Measurements from ENCODE around the gene CBL. TPM values are rescaled to one million over a fixed set of nuclear protein-coding genes. Genes with fewer than 3 reads are reported as not detected.
"Not testable (repeated sequence)": the region's sequence is repeated elsewhere in the genome, so short reads cannot be mapped to it uniquely, and the experiment has no call there.

The CBL gene
- total and polyA plus RNA-seq, 3 donors from 2014 or later: 58.5 to 65.7 (median 59.3) TPM

DNA sequence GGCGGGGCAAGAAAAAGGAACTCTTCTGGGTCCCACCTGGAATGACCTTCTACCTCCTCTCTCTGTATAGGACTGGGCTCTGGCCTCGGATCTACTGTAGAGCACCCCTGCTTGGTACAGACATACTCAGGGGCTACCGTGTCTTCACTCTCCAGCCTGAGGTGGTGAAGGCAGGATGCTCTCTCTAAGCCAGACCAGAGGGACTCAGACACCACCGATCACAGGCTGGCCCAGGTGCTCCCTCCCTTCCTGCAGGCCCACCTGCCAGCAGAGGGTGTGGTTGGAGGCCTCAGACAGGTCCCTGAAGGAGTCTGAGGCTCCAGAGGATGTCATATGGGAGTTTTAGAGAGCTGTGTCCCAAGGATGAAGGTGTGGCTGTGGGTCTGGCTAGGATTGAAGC is 16.7 kb upstream of the CBL start:
- no peak overlapping the region for H3K27ac ChIP-seq
- H3K4me3 ChIP-seq: no peak overlapping the region
- no peaks in the 10 kb centered on the region for H3K9me3 ChIP-seq
- H3K4me1 ChIP-seq: no peaks in the 10 kb centered on the region
- no peak for DNase-seq
- H3K36me3 ChIP-seq (ENCODE audit: low read depth, missing control alignments): no peaks in the 10 kb centered on the region
- TF ChIP-seq POLR2A (IDR thresholded peaks at IDR 0.05) (no peak), CTCF (IDR thresholded peaks at IDR 0.05) (no peak)
- H3K27me3 ChIP-seq: no peaks in the 10 kb centered on the region
- intact Hi-C loops (cut with DNase I; ENCODE audit: low total_unique reads): loop anchor here (10.0 kb wide), 1 partner anchor 95 kb away; a partner anchor contains a TSS
- 84 to 95% methylated on average over 4 of the region's 4 CpGs for WGBS, 2 donors

GRCh38 chr11:119190531-119190930 is 15.6 kb upstream of the CBL start:
- no peaks in the 10 kb centered on the region for H3K4me1 ChIP-seq
- H3K27me3 ChIP-seq: no peaks in the 10 kb centered on the region
- TF ChIP-seq CTCF (IDR thresholded peaks at IDR 0.05) (no peak), POLR2A (IDR thresholded peaks at IDR 0.05) (no peak)
- no peaks in the 10 kb centered on the region for H3K36me3 ChIP-seq (ENCODE audit: low read depth, missing control alignments)
- no peaks in the 10 kb centered on the region for H3K9me3 ChIP-seq
- intact Hi-C loops (cut with DNase I; ENCODE audit: low total_unique reads): no loop called here
- WGBS, 2 donors: 79 to 86% methylated on average over 5 to 9 of the region's 9 CpGs
- no peak for DNase-seq
- no peak overlapping the region for H3K4me3 ChIP-seq
- H3K27ac ChIP-seq: no peak overlapping the region

GRCh38 chr11:119191265-119191664 is 14.9 kb upstream of the CBL start:
- H3K9me3 ChIP-seq; DNase-seq; H3K27ac ChIP-seq; intact Hi-C loops (cut with DNase I; ENCODE audit: low total_unique reads); H3K27me3 ChIP-seq; H3K36me3 ChIP-seq (ENCODE audit: low read depth, missing control alignments); H3K4me1 ChIP-seq; H3K4me3 ChIP-seq: not testable (repeated sequence)
- 95 to 96% methylated on average over 14 of the region's 14 CpGs for WGBS, 2 donors

GRCh38 chr11:119192111-119192510 is 14.0 kb upstream of the CBL start:
- DNase-seq: no peak
- no peaks in the 10 kb centered on the region for H3K27me3 ChIP-seq
- no peaks in the 10 kb centered on the region for H3K9me3 ChIP-seq
- 93 to 97% methylated on average over 3 of the region's 3 CpGs for WGBS, 2 donors
- no peaks in the 10 kb centered on the region for H3K4me1 ChIP-seq
- H3K27ac ChIP-seq: no peak overlapping the region
- no peak for TF ChIP-seq CTCF (IDR thresholded peaks at IDR 0.05)
- no peak for TF ChIP-seq POLR2A (IDR thresholded peaks at IDR 0.05)
- H3K36me3 ChIP-seq (ENCODE audit: low read depth, missing control alignments): no peaks in the 10 kb centered on the region
- H3K4me3 ChIP-seq: no peak overlapping the region
- intact Hi-C loops (cut with DNase I; ENCODE audit: low total_unique reads): no loop called here

GRCh38 chr11:119193001-119193400 is 13.1 kb upstream of the CBL start:
- H3K27me3 ChIP-seq: no peaks in the 10 kb centered on the region
- no peak overlapping the region for H3K4me3 ChIP-seq
- H3K4me1 ChIP-seq: no peaks in the 10 kb centered on the region
- no peak for TF ChIP-seq CTCF (IDR thresholded peaks at IDR 0.05)
- no peak for TF ChIP-seq POLR2A (IDR thresholded peaks at IDR 0.05)
- WGBS, 2 donors: 80 to 82% methylated on average over 5 of the region's 5 CpGs
- no peaks in the 10 kb centered on the region for H3K36me3 ChIP-seq (ENCODE audit: low read depth, missing control alignments)
- intact Hi-C loops (cut with DNase I; ENCODE audit: low total_unique reads): no loop called here
- no peak overlapping the region for H3K27ac ChIP-seq
- no peaks in the 10 kb centered on the region for H3K9me3 ChIP-seq
- no peak for DNase-seq
